ENCODE data around the gene MAP3K7. TPM values are rescaled to one million over a fixed set of nuclear protein-coding genes. Genes with fewer than 3 reads are reported as not detected.

MAP3K7 gene
- total RNA-seq, 1 donor from 2014 or later, result 18.3 TPM

GRCh38 chr6:90611543-90612312 lies 24.9 kb upstream of the MAP3K7 start:
- peak in 1 of 3 experiments; percentile 9 for TF ChIP-seq CTCF (IDR thresholded peaks at IDR 0.05)
- DNase-seq (ENCODE audit: low spot score in 2 of 2), result no peak
- H3K27ac ChIP-seq, result peak overlapping the region; percentile 62 to 69
- peaks cover 0 to 2% of the 10 kb centered on the region in 2 donors for H3K4me1 ChIP-seq
- no peaks in the 10 kb centered on the region for H3K9me3 ChIP-seq
- peak overlapping the region; percentile 70 to 73 for H3K4me3 ChIP-seq
- no peaks in the 10 kb centered on the region for H3K27me3 ChIP-seq
- intact Hi-C loops (cut with DNase I), result no loop called here
- H3K36me3 ChIP-seq, result no peaks in the 10 kb centered on the region

- TF ChIP-seq CTCF (IDR thresholded peaks at IDR 0.05), result no peak
- Histone ChIP-seq H3K4me1 (peaks cover 0 to 2% of the 10 kb centered on the region in 2 donors), H3K27me3 (no peaks in the 10 kb centered on the region), H3K4me3 (peak overlapping the region; percentile 70 to 73), H3K36me3 (no peaks in the 10 kb centered on the region), H3K9me3 (no peaks in the 10 kb centered on the region), H3K27ac (peak overlapping the region; percentile 62 to 69)
- intact Hi-C loops (cut with DNase I), result no loop called here
- DNase-seq (ENCODE audit: low spot score in 2 of 2), result peak in 1 of 2 donors; percentile 64
Observed at GRCh38 chr6:90610751-90611542, 24.1 kb upstream of the MAP3K7 start.

GRCh38 chr6:90610301-90610750 lies 23.5 kb upstream of the MAP3K7 start:
- no peak for TF ChIP-seq CTCF (IDR thresholded peaks at IDR 0.05)
- Histone ChIP-seq H3K4me3 (peak overlapping the region; percentile 70 to 73), H3K27ac (peak overlapping the region; percentile 62 to 69), H3K9me3 (no peaks in the 10 kb centered on the region), H3K27me3 (no peaks in the 10 kb centered on the region), H3K36me3 (no peaks in the 10 kb centered on the region), H3K4me1 (peaks cover 0 to 2% of the 10 kb centered on the region in 2 donors)
- intact Hi-C loops (cut with DNase I), result no loop called here
- DNase-seq (ENCODE audit: low spot score in 2 of 2), result peak in 1 of 2 donors; percentile 47

GRCh38 chr6:90605749-90606340 lies 19.0 kb upstream of the MAP3K7 start:
- H3K36me3 ChIP-seq, result no peaks in the 10 kb centered on the region
- intact Hi-C loops (cut with DNase I), result no loop called here
- H3K4me3 ChIP-seq, result no peak overlapping the region
- H3K9me3 ChIP-seq, result no peaks in the 10 kb centered on the region
- TF ChIP-seq CTCF (IDR thresholded peaks at IDR 0.05), result no peak
- H3K27ac ChIP-seq, result no peak overlapping the region
- DNase-seq (ENCODE audit: low spot score in 2 of 2), result no peak
- no peaks in the 10 kb centered on the region for H3K27me3 ChIP-seq
- H3K4me1 ChIP-seq, result no peaks in the 10 kb centered on the region

GRCh38 chr6:90604546-90604945 lies 17.7 kb upstream of the MAP3K7 start:
- H3K36me3 ChIP-seq, result no peaks in the 10 kb centered on the region
- H3K27ac ChIP-seq, result no peak overlapping the region
- H3K4me1 ChIP-seq, result no peaks in the 10 kb centered on the region
- intact Hi-C loops (cut with DNase I), result no loop called here
- no peaks in the 10 kb centered on the region for H3K27me3 ChIP-seq
- H3K9me3 ChIP-seq, result no peaks in the 10 kb centered on the region
- DNase-seq (ENCODE audit: low spot score in 2 of 2), result no peak
- TF ChIP-seq CTCF (IDR thresholded peaks at IDR 0.05), result no peak
- no peak overlapping the region for H3K4me3 ChIP-seq

Data from ascending aorta (tissue), 2 donors.